Immature natural killer cell (primary cell): Measurements from ENCODE around the gene ANKRD27. TPM values are rescaled to one million over a fixed set of nuclear protein-coding genes. Genes with fewer than 3 reads are reported as not detected.

Experiments
- DNase-seq, 3 donors: peaks; one replicate each; pipeline ENCODE4 v3.0.0; 2022; ENCODE audit warnings: mixed read lengths in 1 of 3
- H3K27ac Mint-ChIP-seq, 6 donors: one replicate each; pipeline ENCODE4 v1.8.0; 2020; ENCODE audit warnings: mixed read lengths in 6 of 6, mild to moderate bottlenecking in 5 of 6, inconsistent platforms in 4 of 6, moderate library complexity in 3 of 6
- H3K27me3 Mint-ChIP-seq, 3 donors: one replicate each; pipeline ENCODE4 v1.8.0; 2020 to 2021; ENCODE audit warnings: low read depth in 3 of 3, mild to moderate bottlenecking in 3 of 3, mixed read lengths in 3 of 3, moderate library complexity in 3 of 3, inconsistent platforms in 1 of 3
- H3K36me3 Mint-ChIP-seq, 3 donors: one replicate each; pipeline ENCODE4 v1.8.0; 2020; ENCODE audit warnings: mixed read lengths in 3 of 3, inconsistent platforms in 2 of 3, mild to moderate bottlenecking in 2 of 3
- H3K4me1 Mint-ChIP-seq, 2 donors: one replicate each; pipeline ENCODE4 v1.8.0; 2020; ENCODE audit warnings: inconsistent platforms in 2 of 2, mild to moderate bottlenecking in 2 of 2, mixed read lengths in 2 of 2, moderate library complexity in 1 of 2
- H3K4me3 Mint-ChIP-seq, 5 donors: one replicate each; pipeline ENCODE4 v1.8.0; 2020; ENCODE audit warnings: mild to moderate bottlenecking in 5 of 5, mixed read lengths in 5 of 5, inconsistent platforms in 3 of 5, moderate library complexity in 3 of 5
- H3K9me3 Mint-ChIP-seq, 6 donors: one replicate each; pipeline ENCODE4 v1.8.0; 2020; ENCODE audit warnings: mild to moderate bottlenecking in 6 of 6, mixed read lengths in 6 of 6, inconsistent platforms in 4 of 6, moderate library complexity in 3 of 6
- polyA plus RNA-seq, 3 donors: library from polyadenylated mRNA; unstranded; fragments of 300-500 nt; fragmentation: Illumina TruSeq; gene quantifications; one replicate each; pipeline ENCODE4 v1.2.3, GENCODE V29; 2021

The ANKRD27 gene
- polyA plus RNA-seq, 3 donors from 2014 or later, result 10.2 to 22.3 (median 13.2) TPM

- H3K9me3 Mint-ChIP-seq, result no peaks in the 10 kb centered on the region
- peaks cover 0 to 3% (median 1%) of the 10 kb centered on the region in 3 donors for H3K27me3 Mint-ChIP-seq
- H3K4me3 Mint-ChIP-seq, result no peak overlapping the region
- no peak for DNase-seq
- H3K4me1 Mint-ChIP-seq, result no peaks in the 10 kb centered on the region
- peaks cover 4 to 29% (median 10%) of the 10 kb centered on the region in 3 donors for H3K36me3 Mint-ChIP-seq
- no peak overlapping the region for H3K27ac Mint-ChIP-seq
Observed at GRCh38 chr19:32631381-32631780, 43.6 kb downstream of the ANKRD27 start.

GRCh38 chr19:32630338-32630737 is 44.6 kb downstream of the ANKRD27 start:
- H3K36me3 Mint-ChIP-seq, result peaks cover 4 to 25% (median 6%) of the 10 kb centered on the region in 3 donors
- H3K9me3 Mint-ChIP-seq, result no peaks in the 10 kb centered on the region
- no peak overlapping the region for H3K27ac Mint-ChIP-seq
- no peaks in the 10 kb centered on the region for H3K4me1 Mint-ChIP-seq
- H3K27me3 Mint-ChIP-seq, result peaks cover 0 to 3% (median 1%) of the 10 kb centered on the region in 3 donors
- DNase-seq, result no peak
- H3K4me3 Mint-ChIP-seq, result no peak overlapping the region

GRCh38 chr19:32627714-32628270 is 47.2 kb downstream of the ANKRD27 start:
- no peak overlapping the region for H3K27ac Mint-ChIP-seq
- H3K27me3 Mint-ChIP-seq, result peaks cover 0 to 1% (median 0%) of the 10 kb centered on the region in 3 donors
- DNase-seq, result no peak
- no peaks in the 10 kb centered on the region for H3K4me1 Mint-ChIP-seq
- H3K4me3 Mint-ChIP-seq, result no peak overlapping the region
- H3K36me3 Mint-ChIP-seq, result peaks cover 6 to 25% (median 9%) of the 10 kb centered on the region in 3 donors
- H3K9me3 Mint-ChIP-seq, result no peaks in the 10 kb centered on the region

GRCh38 chr19:32626969-32627368 is 48.0 kb downstream of the ANKRD27 start:
- Mint-ChIP-seq H3K27ac (no peak overlapping the region), H3K4me3 (no peak overlapping the region), H3K27me3 (peaks cover 0 to 1% (median 0%) of the 10 kb centered on the region in 3 donors), H3K36me3 (peaks cover 9 to 30% (median 13%) of the 10 kb centered on the region in 3 donors), H3K9me3 (no peaks in the 10 kb centered on the region), H3K4me1 (no peaks in the 10 kb centered on the region)
- no peak for DNase-seq

GRCh38 chr19:32624410-32624809 is 50.6 kb downstream of the ANKRD27 start:
- no peaks in the 10 kb centered on the region for H3K9me3 Mint-ChIP-seq

GRCh38 chr19:32622002-32622401 is 53.0 kb downstream of the ANKRD27 start:
- Mint-ChIP-seq H3K4me3 (no peak overlapping the region), H3K36me3 (peaks cover 11 to 42% (median 18%) of the 10 kb centered on the region in 3 donors), H3K9me3 (no peaks in the 10 kb centered on the region), H3K27me3 (peaks cover 0 to 2% (median 1%) of the 10 kb centered on the region in 3 donors), H3K4me1 (no peaks in the 10 kb centered on the region), H3K27ac (no peak overlapping the region)
- no peak for DNase-seq

More at GRCh38 chr19:32624410-32624809, 50.6 kb downstream of the ANKRD27 start:
- H3K4me3 Mint-ChIP-seq, result no peak overlapping the region
- no peak overlapping the region for H3K27ac Mint-ChIP-seq
- no peak for DNase-seq
- H3K36me3 Mint-ChIP-seq, result peaks cover 13 to 41% (median 17%) of the 10 kb centered on the region in 3 donors
- no peaks in the 10 kb centered on the region for H3K4me1 Mint-ChIP-seq
- H3K27me3 Mint-ChIP-seq, result peaks cover 0 to 1% (median 0%) of the 10 kb centered on the region in 3 donors

GRCh38 chr19:32619051-32619685 is 55.8 kb downstream of the ANKRD27 start:
- H3K36me3 Mint-ChIP-seq, result peaks cover 11 to 40% (median 26%) of the 10 kb centered on the region in 3 donors
- peaks cover 0 to 2% (median 1%) of the 10 kb centered on the region in 3 donors for H3K27me3 Mint-ChIP-seq
- H3K4me3 Mint-ChIP-seq, result no peak overlapping the region
- no peaks in the 10 kb centered on the region for H3K9me3 Mint-ChIP-seq
- H3K4me1 Mint-ChIP-seq, result no peaks in the 10 kb centered on the region
- no peak overlapping the region for H3K27ac Mint-ChIP-seq
- no peak for DNase-seq

GRCh38 chr19:32615569-32615968 is 59.4 kb downstream of the ANKRD27 start:
- H3K4me1 Mint-ChIP-seq, result no peaks in the 10 kb centered on the region
- no peak for DNase-seq
- no peak overlapping the region for H3K4me3 Mint-ChIP-seq
- no peak overlapping the region for H3K27ac Mint-ChIP-seq
- peaks cover 27 to 39% (median 28%) of the 10 kb centered on the region in 3 donors for H3K36me3 Mint-ChIP-seq
- H3K9me3 Mint-ChIP-seq, result no peaks in the 10 kb centered on the region
- peaks cover 0 to 2% (median 0%) of the 10 kb centered on the region in 3 donors for H3K27me3 Mint-ChIP-seq

- DNase-seq, result no peak
- Mint-ChIP-seq H3K27me3 (peaks cover 0 to 2% (median 0%) of the 10 kb centered on the region in 3 donors), H3K9me3 (no peaks in the 10 kb centered on the region), H3K36me3 (peaks cover 27 to 39% (median 28%) of the 10 kb centered on the region in 3 donors), H3K4me1 (no peaks in the 10 kb centered on the region), H3K27ac (no peak overlapping the region), H3K4me3 (no peak overlapping the region)
Observed at GRCh38 chr19:32614916-32615315, 60.1 kb downstream of the ANKRD27 start.

GRCh38 chr19:32613008-32613407 is 62.0 kb downstream of the ANKRD27 start:
- no peaks in the 10 kb centered on the region for H3K27me3 Mint-ChIP-seq
- H3K4me1 Mint-ChIP-seq, result peaks cover 0 to 6% of the 10 kb centered on the region in 2 donors
- no peak for DNase-seq
- H3K36me3 Mint-ChIP-seq, result peaks cover 28 to 37% (median 32%) of the 10 kb centered on the region in 3 donors
- H3K27ac Mint-ChIP-seq, result no peak overlapping the region
- H3K9me3 Mint-ChIP-seq, result no peaks in the 10 kb centered on the region
- H3K4me3 Mint-ChIP-seq, result no peak overlapping the region

- Mint-ChIP-seq H3K4me1 (peaks cover 0 to 6% of the 10 kb centered on the region in 2 donors), H3K27me3 (no peaks in the 10 kb centered on the region), H3K36me3 (peaks cover 27 to 32% (median 31%) of the 10 kb centered on the region in 3 donors), H3K27ac (no peak overlapping the region), H3K4me3 (no peak overlapping the region), H3K9me3 (no peaks in the 10 kb centered on the region)
- no peak for DNase-seq
Observed at GRCh38 chr19:32611161-32611560, 63.8 kb downstream of the ANKRD27 start.

GRCh38 chr19:32607479-32607878 is 67.5 kb downstream of the ANKRD27 start:
- Mint-ChIP-seq H3K36me3 (peaks cover 18 to 31% (median 19%) of the 10 kb centered on the region in 3 donors), H3K4me1 (peaks cover 0 to 6% of the 10 kb centered on the region in 2 donors), H3K27me3 (no peaks in the 10 kb centered on the region), H3K4me3 (no peak overlapping the region), H3K27ac (no peak overlapping the region), H3K9me3 (no peaks in the 10 kb centered on the region)
- no peak for DNase-seq

GRCh38 chr19:32606289-32606688 is 68.7 kb downstream of the ANKRD27 start:
- peaks cover 0 to 6% of the 10 kb centered on the region in 2 donors for H3K4me1 Mint-ChIP-seq

GRCh38 chr19:32605544-32605943 is 69.4 kb downstream of the ANKRD27 start:
- Mint-ChIP-seq H3K27ac (no peak overlapping the region), H3K4me1 (peaks cover 0 to 6% of the 10 kb centered on the region in 2 donors), H3K4me3 (no peak overlapping the region), H3K9me3 (no peaks in the 10 kb centered on the region), H3K27me3 (no peaks in the 10 kb centered on the region), H3K36me3 (peaks cover 17 to 29% (median 19%) of the 10 kb centered on the region in 3 donors)
- no peak for DNase-seq

More at GRCh38 chr19:32606289-32606688, 68.7 kb downstream of the ANKRD27 start:
- Mint-ChIP-seq H3K27ac (peak overlapping the region in 1 of 6 donors; percentile 17), H3K27me3 (no peaks in the 10 kb centered on the region), H3K9me3 (no peaks in the 10 kb centered on the region), H3K4me3 (no peak overlapping the region), H3K36me3 (peaks cover 17 to 29% (median 19%) of the 10 kb centered on the region in 3 donors)
- DNase-seq, result no peak
